Upper lobe of right lung (tissue), 1 donor: ENCODE results near the gene GPR150. TPM values are rescaled to one million over a fixed set of nuclear protein-coding genes. Genes with fewer than 3 reads are reported as not detected.

Experiments
- ATAC-seq: fragments of 200-7000 bp; cut with Tn5 transposase; one replicate; pipeline ENCODE4 v1.9.1; 2020; ENCODE audit warnings: mild to moderate bottlenecking, moderate library complexity
- DNase-seq: peaks from one replicate; pipeline ENCODE4 v3.0.0-alpha.2; 2020
- H3K27ac ChIP-seq: fragments of 200-600 bp; one replicate; pipeline ENCODE4 v1.8.0; 2022
- H3K27me3 ChIP-seq: fragments of 200-600 bp; one replicate; pipeline ENCODE4 v1.8.0; 2022; ENCODE audit warnings: mild to moderate bottlenecking
- H3K36me3 ChIP-seq: fragments of 200-600 bp; one replicate; pipeline ENCODE4 v1.8.0; 2022
- H3K4me1 ChIP-seq: fragments of 200-600 bp; one replicate; pipeline ENCODE4 v1.8.0; 2022
- H3K4me3 ChIP-seq: fragments of 200-600 bp; one replicate; pipeline ENCODE4 v1.8.0; 2022; ENCODE audit warnings: mild to moderate bottlenecking
- H3K9me3 ChIP-seq: fragments of 200-600 bp; one replicate; pipeline ENCODE4 v1.8.0; 2022
- CTCF ChIP-seq: fragments of 200-600 bp; IDR thresholded peaks from one replicate; pipeline ENCODE4 v1.8.0; 2022; ENCODE audit warnings: antibody characterized with exemption
- intact Hi-C: fragments of 100-400 bp; cut with DNase I; formaldehyde crosslinking; loops from one replicate; pipeline ENCODE4 v1.11.0; 2022
- total RNA-seq: library from RNA; stranded (reverse); fragmentation: NEBNext Ultra II Directional; extraction: Animal tissue kit (Norgen Biotek cat#: 25700); gene quantifications from one replicate; pipeline ENCODE4 v1.2.1, GENCODE V29; 2021
- donor health status: DM: no; HTN: yes; CAD: no; lungs with severe emphysema.

The GPR150 gene
- total RNA-seq, 1 donor from 2014 or later = 0.49 TPM

DNA sequence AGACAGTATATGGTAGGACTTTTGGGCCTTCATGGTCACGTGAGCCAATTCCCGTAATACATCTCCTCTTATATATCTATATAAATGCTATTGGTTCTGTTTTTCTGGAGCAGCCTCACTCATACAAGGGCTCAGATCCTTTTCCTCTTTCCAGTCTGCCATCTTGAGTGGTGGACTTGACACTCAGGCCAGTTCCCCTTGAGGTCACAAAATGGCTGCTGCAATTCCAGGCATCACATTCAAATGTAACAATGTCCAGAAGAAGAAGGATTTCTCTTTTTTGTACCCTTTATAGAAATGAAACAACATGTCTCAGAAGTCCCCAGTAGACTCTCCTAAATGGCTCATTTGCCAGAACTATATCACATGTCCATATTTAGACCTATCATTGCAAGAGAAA is 4.5 kb downstream of the GPR150 start:
- intact Hi-C loops = no loop called here

GRCh38 chr5:95626701-95627100 is 6.8 kb downstream of the GPR150 start:
- H3K4me3 ChIP-seq = no peak overlapping the region
- no peak overlapping the region for H3K27ac ChIP-seq
- no peaks in the 10 kb centered on the region for H3K27me3 ChIP-seq
- intact Hi-C loops = no loop called here
- DNase-seq = no peak
- no peak for TF ChIP-seq CTCF
- no peaks in the 10 kb centered on the region for H3K9me3 ChIP-seq
- no peaks in the 10 kb centered on the region for H3K36me3 ChIP-seq
- ATAC-seq = peak; percentile 39
- H3K4me1 ChIP-seq = peaks cover 7% of the 10 kb centered on the region

More for the DNA sequence above, 4.5 kb downstream of the GPR150 start:
- no peak overlapping the region for H3K4me3 ChIP-seq
- H3K36me3 ChIP-seq = no peaks in the 10 kb centered on the region
- no peak for ATAC-seq
- peaks cover 23% of the 10 kb centered on the region for H3K4me1 ChIP-seq
- no peak overlapping the region for H3K27ac ChIP-seq
- no peak for DNase-seq
- no peak for TF ChIP-seq CTCF
- H3K9me3 ChIP-seq = no peaks in the 10 kb centered on the region
- H3K27me3 ChIP-seq = peaks cover 2% of the 10 kb centered on the region

DNA sequence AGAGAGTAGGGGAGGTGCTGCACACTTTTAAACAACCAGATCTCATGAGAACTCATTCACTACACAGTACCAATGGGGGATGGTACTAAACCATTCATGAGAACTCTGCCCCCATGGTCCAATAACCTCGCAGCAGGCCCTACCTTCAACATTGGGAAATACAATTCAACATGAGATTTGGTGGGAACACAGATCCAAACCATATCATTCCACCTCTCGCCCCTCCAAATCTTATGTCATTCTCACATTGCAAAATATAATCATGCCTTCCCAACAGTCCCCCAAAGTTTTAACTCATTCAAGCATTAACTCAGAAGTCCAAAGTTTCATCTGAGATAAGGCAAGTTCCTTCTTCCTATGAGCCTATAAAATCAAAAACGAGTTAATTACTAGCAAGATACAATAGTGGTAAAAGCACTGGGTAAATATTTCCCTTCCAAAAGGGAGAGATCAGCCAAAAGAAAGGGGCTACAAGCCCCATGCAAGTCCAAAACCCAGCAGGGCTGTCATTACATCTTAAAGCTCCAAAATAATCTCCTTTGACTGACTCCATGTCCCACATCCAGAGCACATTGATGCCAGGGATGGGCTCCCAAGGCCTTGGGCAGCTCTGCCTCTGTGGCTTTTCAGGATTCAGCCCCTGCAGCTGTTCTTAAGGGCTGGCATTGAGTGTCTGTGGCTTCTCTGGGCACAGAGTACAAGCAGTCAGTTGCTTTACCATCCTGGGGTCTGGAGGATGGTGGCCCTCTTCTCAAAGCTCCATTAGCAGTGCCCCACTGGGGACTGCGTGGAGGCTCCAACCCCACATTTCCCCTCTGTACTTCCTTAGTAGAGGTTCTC is 8.3 kb downstream of the GPR150 start:
- intact Hi-C loops = no loop called here
- DNase-seq (no peak), ATAC-seq (no peak)
- H3K9me3 ChIP-seq = no peaks in the 10 kb centered on the region
- no peaks in the 10 kb centered on the region for H3K36me3 ChIP-seq
- no peaks in the 10 kb centered on the region for H3K27me3 ChIP-seq
- H3K4me3 ChIP-seq = no peak overlapping the region
- TF ChIP-seq CTCF = no peak
- H3K27ac ChIP-seq = no peak overlapping the region
- no peaks in the 10 kb centered on the region for H3K4me1 ChIP-seq

DNA sequence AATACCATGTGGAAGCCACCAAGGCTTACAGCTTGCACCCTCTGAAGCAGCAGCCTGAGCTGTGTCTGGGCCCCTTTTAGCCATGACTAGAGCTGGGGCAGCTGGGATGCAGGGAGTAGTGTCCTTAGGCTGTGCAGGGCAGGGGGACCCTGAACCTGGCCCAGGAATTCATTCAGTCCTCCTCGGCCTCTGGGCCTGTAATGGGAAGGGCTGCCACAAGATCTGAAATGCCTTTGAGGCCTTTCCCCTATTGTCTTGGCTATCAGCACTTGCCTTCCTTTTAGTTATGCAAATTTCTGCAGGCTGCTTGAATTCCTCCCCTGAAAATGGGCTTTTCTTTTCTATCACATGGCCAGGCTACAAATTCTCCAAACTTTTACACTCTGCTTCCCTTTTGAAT is 9.0 kb downstream of the GPR150 start:
- Histone ChIP-seq H3K4me3 (no peak overlapping the region), H3K9me3 (no peaks in the 10 kb centered on the region), H3K4me1 (no peaks in the 10 kb centered on the region), H3K36me3 (no peaks in the 10 kb centered on the region), H3K27me3 (no peaks in the 10 kb centered on the region), H3K27ac (no peak overlapping the region)
- no peak for TF ChIP-seq CTCF
- no peak for DNase-seq
- intact Hi-C loops = no loop called here
- no peak for ATAC-seq

- intact Hi-C loops = no loop called here
- Histone ChIP-seq H3K27ac (no peak overlapping the region), H3K4me1 (no peaks in the 10 kb centered on the region), H3K36me3 (no peaks in the 10 kb centered on the region), H3K27me3 (no peaks in the 10 kb centered on the region), H3K9me3 (no peaks in the 10 kb centered on the region), H3K4me3 (no peak overlapping the region)
- TF ChIP-seq CTCF = no peak
- no peak for ATAC-seq
- DNase-seq = no peak
These were observed 10.6 kb downstream of the GPR150 start for GRCh38 chr5:95630394-95630917.
